Right lobe of liver (tissue), 4 donors: ENCODE measurements around the gene COMMD4.
"Not testable (repeated sequence)": the region's sequence is repeated elsewhere in the genome, so short reads cannot be mapped to it uniquely, and the experiment has no call there.

ENCODE experiments used
- CTCF ChIP-seq, 4 donors: fragments of 200-600 bp in 3 of 4; fragments of 450-650 bp in 1 of 4; IDR thresholded peaks; one replicate each; pipeline versions ENCODE4 v1.5.1 to v1.8.0; 2016 to 2022; ENCODE audit warnings: antibody characterized with exemption in 4 of 4, mild to moderate bottlenecking in 2 of 4
- POLR2A ChIP-seq: fragments of 450-650 bp; IDR thresholded peaks from one replicate; pipeline ENCODE4 v1.6.1; 2017; ENCODE audit warnings: antibody characterized with exemption, mild to moderate bottlenecking
- donor health status: DM: no; HTN: no; CAD: no.
- donor health status: DM: no; HTN: no; CAD: no.
- donor health status: DM: no; HTN: yes; CAD: no.

GRCh38 chr15:75312548-75312947 lies 23.3 kb upstream of the COMMD4 start:
- TF ChIP-seq CTCF (IDR thresholded peaks at IDR 0.05); POLR2A: not testable (repeated sequence)
